Panc1 (cell line): ENCODE data around the gene CWF19L2. TPM values are rescaled to one million over a fixed set of nuclear protein-coding genes. Genes with fewer than 3 reads are reported as not detected.

Source experiments
- ATAC-seq: fragments of 200-7000 bp; cut with Tn5 transposase; 2 replicates; pipeline ENCODE4 v1.9.1; 2020; ENCODE audit warnings: mild to moderate bottlenecking, moderate library complexity
- BruUV-seq: library from RNA; stranded (reverse); fragments of 400-500 nt; replicated peaks from 2 replicates; lab custom pipeline; 2021; lab: Mats Ljungman, UMichigan
- CTCF ChIA-PET: fragments of 300-600 bp; sonication (Branson Sonifier 250); formaldehyde crosslinking; loops from one replicate; lab custom pipeline; 2022; ENCODE audit warnings: antibody characterized with exemption; lab: Charles Lee
- POLR2A ChIA-PET: fragments of 300-600 bp; sonication (Branson Sonifier 250); formaldehyde crosslinking; loops from one replicate; lab custom pipeline; 2022; ENCODE audit warnings: antibody characterized with exemption; lab: Charles Lee
- DNase-seq: peaks from one replicate; pipeline ENCODE4 v3.0.0-alpha.2; 2010; ENCODE audit warnings: low read depth, low spot score
- H3K27ac ChIP-seq: 2 replicates; pipeline ENCODE4 v1.5.1; 2011; ENCODE audit warnings: mild to moderate bottlenecking, low read length, inconsistent platforms
- H3K27me3 ChIP-seq: fragments of 200-500 bp; sonication (Bioruptor generic); 2 replicates; pipeline ENCODE4 v1.6.0; 2014; ENCODE audit warnings: low read length, inconsistent platforms; ENCODE audit not compliant: control insufficient read depth, insufficient read depth
- H3K36me3 ChIP-seq: fragments of 200-500 bp; sonication (Bioruptor generic); 2 replicates; pipeline ENCODE4 v1.5.1; 2014; ENCODE audit warnings: inconsistent platforms, mild to moderate bottlenecking, low read length, moderate library complexity; ENCODE audit not compliant: control insufficient read depth, insufficient read depth
- H3K4me1 ChIP-seq: 2 replicates; pipeline ENCODE4 v1.5.1; 2011; ENCODE audit warnings: inconsistent platforms, mild to moderate bottlenecking, low read length, moderate library complexity; ENCODE audit not compliant: control insufficient read depth, insufficient read depth
- H3K4me3 ChIP-seq, 2 experiments: 2 replicates each; pipeline ENCODE4 v1.5.1; 2011 to 2012; ENCODE audit warnings: low read depth in 2 of 2, low read length in 2 of 2, mild to moderate bottlenecking in 2 of 2, inconsistent platforms in 1 of 2, moderate library complexity in 1 of 2
- H3K9me3 ChIP-seq: fragments of 200-500 bp; sonication (Bioruptor generic); 2 replicates; pipeline ENCODE4 v1.5.1; 2014; ENCODE audit warnings: low read depth, mild to moderate bottlenecking, inconsistent platforms, low read length, moderate library complexity; ENCODE audit not compliant: control insufficient read depth, insufficient read depth
- CTCF ChIP-seq: fragments of 450-650 bp; IDR thresholded peaks from 2 replicates; pipeline ENCODE4 v1.5.1; 2017; ENCODE audit warnings: mild to moderate bottlenecking
- POLR2AphosphoS5 ChIP-seq: IDR thresholded peaks from 2 replicates; pipeline ENCODE4 v1.6.1; 2012; ENCODE audit warnings: mild to moderate bottlenecking, low read depth, low read length, moderate library complexity
- REST ChIP-seq, 2 experiments: IDR thresholded peaks; 2 replicates each; pipeline ENCODE4 v1.6.1; 2011 to 2012; ENCODE audit warnings: low read depth in 2 of 2, control low read depth in 1 of 2, low read length in 1 of 2, mild to moderate bottlenecking in 1 of 2, moderate library complexity in 1 of 2; ENCODE audit not compliant: insufficient read depth in 1 of 2
- SIN3A ChIP-seq: IDR thresholded peaks from 2 replicates; pipeline ENCODE4 v1.6.1; 2012; ENCODE audit warnings: low read depth, mild to moderate bottlenecking, low read length, moderate library complexity, borderline replicate concordance; ENCODE audit not compliant: insufficient read depth
- TCF7L2 ChIP-seq: IDR thresholded peaks from 2 replicates; pipeline ENCODE4 v1.6.1; 2011; ENCODE audit warnings: mild to moderate bottlenecking, low read depth, low read length, inconsistent platforms
- in situ Hi-C: cut with HindIII; loops from 2 replicates; pipeline ENCODE4 v1.10.0; 2016; ENCODE audit warnings: low sequenced_read_pairs, low pct_unique_long_range_greater_than_20kb
- intact Hi-C: fragments of 100-400 bp; cut with micrococcal nuclease; formaldehyde crosslinking; loops from one replicate; pipeline ENCODE4 v1.10.0; 2022; ENCODE audit not compliant: unreplicated experiment
- total RNA-seq: library from RNA; stranded (reverse); gene quantifications from one replicate; pipeline ENCODE4 v1.2.1, GENCODE V29; 2021; ENCODE audit not compliant: unreplicated experiment

Gene CWF19L2
- total RNA-seq, 1 experiment from 2014 or later: 11.1 TPM

GRCh38 chr11:107413352-107413751 lies 44.3 kb downstream of the CWF19L2 start:
- BruUV-seq: no TSS peak

GRCh38 chr11:107408762-107409211 lies 48.8 kb downstream of the CWF19L2 start:
- intact Hi-C loops (no loop called here), in situ Hi-C loops (no loop called here)
- no peaks in the 10 kb centered on the region for H3K36me3 ChIP-seq
- no peak overlapping the region for H3K4me3 ChIP-seq
- no peaks in the 10 kb centered on the region for H3K4me1 ChIP-seq
- TF ChIP-seq CTCF (no peak), TCF7L2 (no peak), POLR2AphosphoS5 (no peak)
- H3K27ac ChIP-seq: no peak overlapping the region
- POLR2A ChIA-PET: no interaction called here
- no peaks in the 10 kb centered on the region for H3K9me3 ChIP-seq
- H3K27me3 ChIP-seq: no peaks in the 10 kb centered on the region
- ATAC-seq: no peak
- BruUV-seq: no TSS peak
- CTCF ChIA-PET: no interaction called here
- DNase-seq: no peak

More at GRCh38 chr11:107413352-107413751, 44.3 kb downstream of the CWF19L2 start:
- Histone ChIP-seq H3K27ac (no peak overlapping the region), H3K36me3 (no peaks in the 10 kb centered on the region), H3K27me3 (no peaks in the 10 kb centered on the region), H3K4me3 (no peak overlapping the region), H3K4me1 (no peaks in the 10 kb centered on the region), H3K9me3 (no peaks in the 10 kb centered on the region)
- CTCF ChIA-PET: no interaction called here
- DNase-seq (no peak), ATAC-seq (no peak)
- TF ChIP-seq SIN3A (no peak), CTCF (no peak), REST (IDR thresholded peaks at IDR 0.05; ENCODE audit: insufficient read depth in 1 of 2, low read depth in 2 of 2, low read length in 1 of 2) (no peak), TCF7L2 (no peak), POLR2AphosphoS5 (no peak)
- in situ Hi-C loops: no loop called here
- POLR2A ChIA-PET: no interaction called here
- intact Hi-C loops: no loop called here
